WTC11 (cell line): ENCODE results near the gene OBP2B.

Experiments
- NFATC4 ChIP-seq: fragments of 250-450 bp; sonication (Bioruptor Pico); IDR thresholded peaks from 2 replicates; pipeline ENCODE4 v1.9.0; 2021; ENCODE audit warnings: mild to moderate bottlenecking
- NR1H2 ChIP-seq: sonication (generic); formaldehyde crosslinking; IDR thresholded peaks from 2 replicates; pipeline ENCODE4 v1.9.0; 2021; ENCODE audit warnings: mild to moderate bottlenecking, moderate library complexity, missing genetic modification reagents
- ZNF138 ChIP-seq: sonication (generic); formaldehyde crosslinking; conservative IDR thresholded peaks from 2 replicates; pipeline ENCODE4 v1.8.1; 2022; ENCODE audit warnings: mild to moderate bottlenecking, moderate library complexity, missing genetic modification reagents
- TF ChIP-seq, protein P1 (sequence below): fragments of 200-600 bp; IDR thresholded peaks from 2 replicates; pipeline ENCODE4 v1.8.0; 2022; ENCODE audit warnings: antibody characterized with exemption

DNA sequence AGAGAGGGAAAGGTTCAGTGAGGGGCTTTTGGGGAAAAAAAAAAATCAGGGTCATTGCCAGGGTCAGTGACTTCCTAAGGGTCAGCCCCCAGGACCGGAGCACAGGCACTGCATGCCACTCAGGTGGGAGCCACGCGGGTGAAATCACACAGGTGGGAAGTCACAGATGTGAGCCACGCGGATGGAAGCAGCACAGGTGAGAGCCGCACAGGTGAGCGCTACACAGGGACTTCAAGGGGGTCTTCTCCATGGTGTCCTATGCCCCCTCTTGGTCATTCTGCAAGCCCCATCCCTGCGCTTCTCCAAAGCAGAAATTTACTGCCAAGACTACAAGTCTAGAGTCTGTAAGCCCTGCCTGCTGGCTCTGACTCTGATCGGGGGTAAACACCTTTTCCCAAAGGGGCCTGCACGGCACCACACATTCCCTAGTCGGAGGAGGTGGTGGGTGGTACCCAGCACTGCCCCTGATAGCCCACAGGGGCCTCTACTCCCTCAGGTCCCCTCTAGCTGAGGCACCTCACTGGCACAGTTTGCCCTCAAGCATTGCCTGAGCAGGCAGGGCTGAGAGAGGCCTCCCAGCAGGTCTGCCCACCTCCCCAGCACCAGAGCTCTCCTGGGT lies 18.3 kb upstream of the OBP2B start:
- TF ChIP-seq NR1H2 (no peak), ZNF138 (no peak), NFATC4 (CRISPR knock-in tag) (no peak)
- TF ChIP-seq, protein P1, sequence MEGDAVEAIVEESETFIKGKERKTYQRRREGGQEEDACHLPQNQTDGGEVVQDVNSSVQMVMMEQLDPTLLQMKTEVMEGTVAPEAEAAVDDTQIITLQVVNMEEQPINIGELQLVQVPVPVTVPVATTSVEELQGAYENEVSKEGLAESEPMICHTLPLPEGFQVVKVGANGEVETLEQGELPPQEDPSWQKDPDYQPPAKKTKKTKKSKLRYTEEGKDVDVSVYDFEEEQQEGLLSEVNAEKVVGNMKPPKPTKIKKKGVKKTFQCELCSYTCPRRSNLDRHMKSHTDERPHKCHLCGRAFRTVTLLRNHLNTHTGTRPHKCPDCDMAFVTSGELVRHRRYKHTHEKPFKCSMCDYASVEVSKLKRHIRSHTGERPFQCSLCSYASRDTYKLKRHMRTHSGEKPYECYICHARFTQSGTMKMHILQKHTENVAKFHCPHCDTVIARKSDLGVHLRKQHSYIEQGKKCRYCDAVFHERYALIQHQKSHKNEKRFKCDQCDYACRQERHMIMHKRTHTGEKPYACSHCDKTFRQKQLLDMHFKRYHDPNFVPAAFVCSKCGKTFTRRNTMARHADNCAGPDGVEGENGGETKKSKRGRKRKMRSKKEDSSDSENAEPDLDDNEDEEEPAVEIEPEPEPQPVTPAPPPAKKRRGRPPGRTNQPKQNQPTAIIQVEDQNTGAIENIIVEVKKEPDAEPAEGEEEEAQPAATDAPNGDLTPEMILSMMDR: no peak
